HG03025 (cell line): Measurements from ENCODE around the gene NFIA.

Source experiments
- ATAC-seq: cut with Tn5 transposase; IDR thresholded peaks from one replicate; pipeline ENCODE4 v1.9.1; 2021; ENCODE audit warnings: mild to moderate bottlenecking, moderate library complexity; ENCODE audit not compliant: unreplicated experiment, low FRiP score

The NFIA gene

GRCh38 chr1:61171974-61172373 is 89.6 kb downstream of the NFIA start:
- ATAC-seq, result no peak

GRCh38 chr1:61173118-61173517 is 90.8 kb downstream of the NFIA start:
- ATAC-seq, result no peak

- no peak for ATAC-seq
Measured at GRCh38 chr1:61174060-61174795, 91.9 kb downstream of the NFIA start.

- no peak for ATAC-seq
Measured at GRCh38 chr1:61175976-61176375, 93.6 kb downstream of the NFIA start.

- no peak for ATAC-seq
Measured at GRCh38 chr1:61181067-61182038, 99.0 kb downstream of the NFIA start.

GRCh38 chr1:61182049-61182448 is 99.7 kb downstream of the NFIA start:
- no peak for ATAC-seq

- no peak for ATAC-seq
Measured at GRCh38 chr1:61182480-61182879, 100.1 kb downstream of the NFIA start.

- ATAC-seq, result no peak
Measured at GRCh38 chr1:61183471-61184039, 101.2 kb downstream of the NFIA start.

- no peak for ATAC-seq
Measured at GRCh38 chr1:61184040-61184713, 101.8 kb downstream of the NFIA start.

- no peak for ATAC-seq
Measured at GRCh38 chr1:61184714-61185106, 102.3 kb downstream of the NFIA start.

- no peak for ATAC-seq
Measured at GRCh38 chr1:61186753-61187152, 104.4 kb downstream of the NFIA start.

GRCh38 chr1:61187352-61188086 is 105.2 kb downstream of the NFIA start:
- ATAC-seq, result no peak

GRCh38 chr1:61190153-61190552 is 107.8 kb downstream of the NFIA start:
- ATAC-seq, result no peak

GRCh38 chr1:61190618-61191432 is 108.5 kb downstream of the NFIA start:
- ATAC-seq, result no peak

GRCh38 chr1:61191433-61191720 is 109.0 kb downstream of the NFIA start:
- ATAC-seq, result no peak

- no peak for ATAC-seq
Measured at GRCh38 chr1:61192663-61193330, 110.4 kb downstream of the NFIA start.

GRCh38 chr1:61193808-61194207 is 111.4 kb downstream of the NFIA start:
- no peak for ATAC-seq

- ATAC-seq, result no peak
Measured at GRCh38 chr1:61198554-61198953, 116.2 kb downstream of the NFIA start.

- ATAC-seq, result no peak
Measured at GRCh38 chr1:61201035-61201434, 118.7 kb downstream of the NFIA start.
